ENCODE results near the gene OR56A5.
"Not testable (repeated sequence)": the region's sequence is repeated elsewhere in the genome, so short reads cannot be mapped to it uniquely, and the experiment has no call there.

Gene OR56A5, protein sequence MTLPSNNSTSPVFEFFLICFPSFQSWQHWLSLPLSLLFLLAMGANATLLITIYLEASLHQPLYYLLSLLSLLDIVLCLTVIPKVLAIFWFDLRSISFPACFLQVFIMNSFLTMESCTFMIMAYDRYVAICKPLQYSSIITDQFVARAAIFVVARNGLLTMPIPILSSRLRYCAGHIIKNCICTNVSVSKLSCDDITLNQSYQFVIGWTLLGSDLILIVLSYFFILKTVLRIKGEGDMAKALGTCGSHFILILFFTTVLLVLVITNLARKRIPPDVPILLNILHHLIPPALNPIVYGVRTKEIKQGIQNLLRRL

GRCh38 chr11:5968394-5968793 is at the start of gene OR56A5:
TSS of gene OR56A5 (minus strand) at chr11:5968494. CDS start at chr11:5968494, 0 bp downstream.
- no peak for DNase-seq

GRCh38 chr11:6013042-6013441 is 44.7 kb upstream of the OR56A5 start:
- no peak for DNase-seq

DNA sequence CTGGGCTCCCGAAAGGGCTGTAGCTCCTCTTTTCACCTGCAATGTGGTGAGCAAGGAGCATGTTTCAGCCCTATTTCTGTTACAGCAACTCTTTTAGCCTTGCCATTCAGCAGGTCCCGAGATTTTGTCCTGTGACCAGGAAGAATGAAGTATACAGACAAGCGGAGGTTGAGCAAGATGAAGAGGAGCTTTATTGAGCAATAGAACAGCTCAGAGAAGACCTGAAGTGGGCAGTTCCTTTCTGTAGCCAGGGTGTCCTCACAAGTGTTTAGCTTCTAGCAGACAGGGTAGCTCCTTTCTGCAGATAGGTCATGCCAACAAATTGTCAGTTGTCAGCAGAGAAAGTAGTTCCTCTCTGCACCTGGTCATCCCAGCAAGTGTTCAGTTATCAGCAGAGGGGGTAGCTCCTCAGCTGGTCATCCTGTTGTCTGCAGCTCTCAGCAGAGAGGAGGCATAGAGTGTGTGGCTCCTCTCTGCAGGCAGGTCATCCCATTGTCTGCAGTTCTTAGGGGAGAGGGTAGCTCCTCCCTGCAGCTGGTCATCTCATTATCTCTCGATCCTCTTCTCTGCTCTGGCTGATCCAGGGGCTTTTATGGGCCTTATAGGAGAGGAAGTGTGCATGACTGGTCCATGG is 43.9 kb upstream of the OR56A5 start:
- DNase-seq = peak; percentile 70

- no peak for DNase-seq
These were observed 38.6 kb upstream of the OR56A5 start, which contains the start of gene OR56A4 for GRCh38 chr11:6006846-6007245. TSS of gene OR56A4 (minus strand) at chr11:6006946. CDS start at chr11:6002992, 3,954 bp downstream.

GRCh38 chr11:6006395-6006794 is 38.1 kb upstream of the OR56A5 start:
- no peak for DNase-seq

GRCh38 chr11:6002202-6002699 is 34.0 kb upstream of the OR56A5 start:
- no peak for DNase-seq

- DNase-seq = no peak
These were observed 26.5 kb upstream of the OR56A5 start for GRCh38 chr11:5994791-5995190.

DNA sequence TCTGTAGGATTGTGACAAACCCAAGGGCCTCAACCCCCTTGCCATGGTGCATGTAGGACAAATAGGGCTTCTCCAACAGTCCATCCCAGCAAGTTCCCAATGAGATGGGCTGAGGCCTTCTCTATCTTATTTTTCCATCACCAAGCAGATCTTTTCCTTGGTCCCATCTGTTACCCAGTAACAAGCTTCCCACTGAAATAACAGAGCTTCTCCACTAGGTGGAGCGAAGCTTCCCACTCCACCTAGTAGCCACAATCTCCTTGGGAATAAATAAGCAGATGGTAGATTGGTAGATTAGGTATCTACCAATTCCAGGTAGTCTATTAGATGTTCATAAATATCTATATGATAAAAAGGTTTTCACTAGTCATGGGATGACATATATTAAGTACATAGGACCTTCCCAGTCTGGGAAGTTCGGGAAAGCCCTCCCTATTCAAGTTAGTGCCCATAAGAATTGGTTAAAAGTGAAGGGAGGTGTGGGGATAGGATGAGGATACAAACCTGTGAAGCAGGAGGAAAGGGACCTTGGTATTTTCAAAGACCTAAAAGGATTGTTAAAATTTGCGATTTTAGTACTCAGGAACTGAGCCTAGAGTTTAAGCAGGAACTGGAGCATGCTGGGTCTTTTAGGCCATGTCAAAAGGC is 24.4 kb upstream of the OR56A5 start:
- DNase-seq = peak; percentile 40

DNA sequence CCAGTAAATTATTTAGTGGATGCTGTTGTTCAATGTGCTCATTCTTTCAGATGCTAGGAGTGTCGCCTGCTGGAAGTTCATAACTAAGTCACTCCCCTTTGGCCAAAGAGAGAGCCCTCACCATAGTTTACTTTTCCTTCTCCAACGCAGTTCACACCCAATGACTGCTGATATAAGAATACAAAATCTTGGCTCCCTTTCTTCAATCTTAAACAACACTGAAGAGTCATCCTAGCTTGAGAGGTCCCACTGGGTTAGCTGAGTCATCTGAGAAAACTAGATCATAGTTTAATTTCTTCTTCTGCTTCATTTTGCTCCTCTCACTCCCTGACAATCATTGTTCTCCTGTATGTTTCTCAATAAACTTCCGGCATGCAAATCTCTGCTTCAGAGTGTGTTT is 23.9 kb upstream of the OR56A5 start:
- DNase-seq = no peak

DNA sequence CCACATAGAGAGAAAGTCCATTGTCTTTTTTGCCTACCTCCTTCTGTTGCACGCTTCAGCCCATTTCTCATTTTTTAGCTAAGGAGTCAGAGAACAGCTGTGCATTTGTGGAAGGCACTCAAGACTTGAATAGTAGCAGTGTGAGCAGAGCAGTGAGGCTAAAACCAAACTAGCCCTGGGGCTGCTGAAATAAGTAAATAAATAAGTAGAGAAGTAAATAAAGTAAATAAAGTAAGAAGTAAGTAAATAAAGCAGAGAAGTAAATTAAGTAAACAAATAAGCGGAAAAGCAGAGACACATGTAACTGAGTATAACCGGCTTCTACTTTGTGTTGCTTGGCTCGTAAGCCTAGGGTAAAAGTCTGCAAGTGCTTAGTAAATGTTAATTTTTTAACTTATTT is 20.9 kb upstream of the OR56A5 start:
- no peak for DNase-seq

GRCh38 chr11:5986885-5987284 is 18.6 kb upstream of the OR56A5 start, which contains the start of gene OR52L1:
TSS of gene OR52L1 (minus strand) at chr11:5986985. CDS start at chr11:5986930, 55 bp downstream.
- no peak for DNase-seq

DNA sequence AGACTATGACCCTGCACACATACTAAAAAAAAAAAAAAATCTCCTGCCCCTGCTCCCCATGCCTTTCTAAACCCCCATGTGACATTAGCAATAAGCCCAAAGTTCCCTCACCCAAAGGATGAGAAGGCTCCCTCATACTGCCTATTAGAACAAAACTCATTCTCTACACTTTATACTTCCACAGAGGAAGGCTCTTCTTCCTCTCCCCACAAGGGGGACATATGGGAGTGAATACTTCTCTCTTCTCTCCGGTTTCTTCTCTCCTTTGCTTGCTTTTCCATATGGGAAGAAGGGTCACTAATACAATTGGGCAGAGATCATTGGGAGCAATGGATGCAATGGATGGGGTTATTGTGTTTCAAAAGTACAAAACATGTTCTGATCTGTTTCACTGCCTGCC is 15.1 kb upstream of the OR56A5 start:
- DNase-seq = no peak

- no peak for DNase-seq
These were observed 5.2 kb upstream of the OR56A5 start for GRCh38 chr11:5973530-5973929.

DNA sequence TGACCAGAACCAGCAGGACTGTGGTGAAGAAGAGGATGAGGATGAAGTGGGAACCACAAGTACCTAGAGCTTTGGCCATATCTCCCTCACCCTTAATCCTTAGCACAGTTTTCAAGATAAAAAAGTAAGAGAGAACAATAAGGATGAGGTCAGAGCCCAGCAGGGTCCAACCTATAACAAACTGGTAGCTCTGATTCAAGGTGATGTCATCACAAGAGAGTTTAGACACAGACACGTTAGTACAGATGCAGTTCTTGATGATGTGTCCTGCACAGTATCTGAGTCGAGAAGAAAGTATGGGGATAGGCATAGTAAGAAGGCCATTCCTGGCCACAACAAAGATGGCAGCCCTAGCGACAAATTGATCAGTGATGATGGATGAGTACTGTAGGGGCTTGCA is 586 bp downstream of the OR56A5 start:
- DNase-seq = no peak

DNA sequence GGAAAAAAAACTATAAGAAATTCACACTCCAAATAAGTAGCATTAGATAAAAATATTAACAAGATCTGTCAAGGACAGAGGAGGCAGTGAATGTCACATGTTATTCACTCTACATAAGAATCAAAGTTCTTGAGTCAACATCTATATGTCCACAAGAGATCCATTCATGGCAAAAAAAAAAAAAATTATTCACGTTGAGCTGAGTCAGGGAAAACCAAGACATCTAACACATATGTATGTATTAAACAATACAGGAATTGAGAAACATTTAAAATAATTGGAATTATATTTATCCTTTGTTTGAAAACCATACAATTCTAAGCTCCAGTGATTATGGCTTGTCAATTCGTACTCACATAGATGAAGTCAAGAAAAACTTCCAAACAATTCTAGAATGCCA is 1.3 kb downstream of the OR56A5 start:
- no peak for DNase-seq

DNA sequence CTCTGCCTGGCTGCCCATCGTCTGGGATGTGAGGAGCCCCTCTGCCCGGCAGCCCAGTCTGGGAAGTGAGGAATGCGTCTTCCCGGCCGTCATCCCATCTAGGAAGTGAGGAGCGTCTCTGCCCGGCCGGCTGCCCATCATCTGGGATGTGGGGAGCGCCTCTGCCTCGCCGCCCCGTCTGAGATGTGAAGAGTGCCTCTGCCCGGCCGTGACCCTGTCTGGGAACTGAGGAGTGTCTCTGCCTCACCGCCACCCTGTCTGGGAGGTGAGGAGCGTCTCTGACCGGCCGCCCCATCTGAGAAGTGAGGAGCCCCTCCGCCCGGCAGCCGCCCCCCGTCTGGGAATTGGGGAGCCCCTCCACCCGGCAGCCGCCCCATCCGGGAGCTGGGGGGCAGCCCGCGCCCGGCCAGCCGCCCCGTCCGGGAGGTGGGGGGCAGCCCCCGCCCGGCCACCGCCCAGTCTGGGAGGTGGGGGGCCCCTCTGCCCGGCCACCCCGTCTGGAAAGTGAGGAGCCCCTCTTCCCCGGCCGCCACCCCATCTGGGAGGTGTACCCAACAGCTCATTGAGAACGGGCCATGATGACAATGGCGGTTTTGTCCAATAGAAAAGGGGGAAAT is 7.5 kb downstream of the OR56A5 start:
- DNase-seq = not testable (repeated sequence)

- DNase-seq = no peak
These were observed 12.7 kb downstream of the OR56A5 start for GRCh38 chr11:5955586-5955985.

DNA sequence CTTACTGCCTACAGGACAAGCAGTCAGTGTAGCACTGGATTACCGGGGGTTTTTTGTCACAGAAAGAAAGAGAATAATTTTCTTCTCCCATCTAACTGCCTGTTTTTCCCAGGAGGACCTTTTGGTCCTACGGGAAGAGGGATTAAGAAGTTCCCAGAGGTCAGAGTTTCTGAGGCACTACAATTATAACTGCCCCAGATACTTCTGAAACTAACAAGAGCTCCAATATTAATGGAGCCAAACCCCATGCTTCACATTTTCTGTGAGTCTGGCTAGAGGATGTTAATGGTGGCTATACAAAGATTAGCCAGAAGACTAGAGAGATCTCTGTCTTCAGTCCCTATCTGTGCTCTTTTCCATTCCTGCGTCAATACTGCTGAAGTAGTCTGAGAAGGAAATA is 26.3 kb downstream of the OR56A5 start, which contains the start of gene OR56A3:
Gene OR56A3, plus strand, starts transcription at position 301 of the 400 bp plus-strand sequence. CDS start 5,096 bp downstream, outside the sequence.
- no peak for DNase-seq

- DNase-seq = no peak
These were observed 27.5 kb downstream of the OR56A5 start for GRCh38 chr11:5940748-5941147.

DNA sequence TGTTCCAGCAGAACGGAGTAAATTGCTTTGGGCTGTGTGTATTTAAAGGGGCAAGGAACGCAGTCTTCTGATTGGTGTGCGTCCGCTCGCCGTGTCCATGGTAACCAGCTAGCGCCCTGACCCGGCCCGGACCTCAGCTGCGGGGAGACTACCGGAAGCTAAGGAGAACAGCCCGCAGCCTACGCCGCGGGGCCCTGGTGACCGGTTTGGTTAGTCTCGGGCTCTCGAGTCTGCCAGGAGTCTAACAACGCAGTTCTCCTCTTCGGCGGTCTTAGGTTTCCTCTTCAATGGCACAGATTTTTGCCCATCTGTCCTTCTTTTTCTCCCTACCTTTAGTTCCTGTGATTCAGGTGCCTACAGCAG is 29.7 kb downstream of the OR56A5 start:
- DNase-seq = no peak

- no peak for DNase-seq
These were observed 30.3 kb downstream of the OR56A5 start for GRCh38 chr11:5937868-5938602.

GRCh38 chr11:5933116-5933515 is 35.2 kb downstream of the OR56A5 start:
- no peak for DNase-seq

GRCh38 chr11:5932671-5933070 is 35.6 kb downstream of the OR56A5 start:
- no peak for DNase-seq

Data from inflammatory macrophage treated with lipopolysaccharide for 4 hours (primary cell).